Measurements from ENCODE around the gene CEP78.
A peak's percentile ranks its signal among the peaks of the same experiment; 100 is the strongest.
"Not testable (repeated sequence)": the region's sequence is repeated elsewhere in the genome, so short reads cannot be mapped to it uniquely, and the experiment has no call there.

CEP78 gene

GRCh38 chr9:78235762-78236550, at the start of gene CEP78:
TSS of gene CEP78 (plus strand) at chr9:78236075. CDS start at chr9:78236351, 276 bp downstream.
- peak; percentile 94 for DNase-seq

DNA sequence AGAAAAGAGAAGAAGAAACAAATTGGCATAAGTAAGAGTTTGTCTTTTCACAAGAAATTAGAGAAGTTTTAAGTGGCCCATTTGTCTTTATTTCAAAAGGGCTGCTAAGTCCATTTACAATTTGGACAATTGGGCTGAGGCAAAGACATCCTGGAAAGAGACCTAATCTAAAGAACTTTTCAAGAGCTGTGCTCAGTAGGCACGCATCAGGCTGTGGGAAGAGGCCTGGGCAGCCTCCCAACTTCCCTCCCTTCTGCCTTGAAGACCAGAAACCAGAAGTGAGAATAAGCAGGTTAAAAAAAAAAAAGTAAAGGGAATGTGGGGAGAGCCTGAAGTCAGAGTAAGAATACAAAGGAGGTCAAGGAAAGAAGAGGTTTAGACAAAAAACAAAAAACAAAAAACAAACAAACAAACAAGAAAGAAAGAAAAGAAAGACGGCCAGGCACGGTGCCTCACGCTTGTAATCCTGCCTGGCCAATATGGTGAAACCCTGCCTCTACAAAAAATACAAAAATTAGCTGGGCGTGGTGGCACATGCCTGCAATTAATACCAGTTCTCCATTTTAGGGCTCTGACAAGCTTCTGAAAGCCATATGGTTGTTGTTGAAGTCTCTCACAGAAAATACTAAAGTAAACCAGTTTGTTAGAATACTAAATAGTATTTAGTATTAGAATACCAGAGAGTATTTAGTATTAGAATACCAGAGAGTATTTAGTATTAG, 48.0 kb upstream of the CEP78 start:
- no peak for DNase-seq

DNA sequence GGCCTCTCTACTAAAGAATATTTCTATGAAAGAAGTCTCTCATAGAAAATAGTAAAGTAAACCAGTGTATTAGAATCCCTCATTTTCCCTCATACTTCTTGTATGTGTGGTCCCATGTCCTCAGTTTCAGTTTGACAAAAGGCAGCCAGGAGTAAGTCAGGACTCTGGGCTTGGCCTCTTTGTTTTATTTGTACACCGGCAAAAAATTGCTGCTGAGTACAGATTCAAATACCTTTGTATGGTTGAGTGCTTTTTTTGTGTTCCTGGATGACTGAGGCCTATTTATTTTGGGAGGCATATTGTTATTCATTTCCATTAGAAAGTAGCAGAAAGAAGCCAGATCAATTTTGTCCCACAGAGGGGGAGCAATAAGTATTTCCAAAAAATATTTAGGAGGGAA, 47.3 kb upstream of the CEP78 start:
- no peak for DNase-seq

DNA sequence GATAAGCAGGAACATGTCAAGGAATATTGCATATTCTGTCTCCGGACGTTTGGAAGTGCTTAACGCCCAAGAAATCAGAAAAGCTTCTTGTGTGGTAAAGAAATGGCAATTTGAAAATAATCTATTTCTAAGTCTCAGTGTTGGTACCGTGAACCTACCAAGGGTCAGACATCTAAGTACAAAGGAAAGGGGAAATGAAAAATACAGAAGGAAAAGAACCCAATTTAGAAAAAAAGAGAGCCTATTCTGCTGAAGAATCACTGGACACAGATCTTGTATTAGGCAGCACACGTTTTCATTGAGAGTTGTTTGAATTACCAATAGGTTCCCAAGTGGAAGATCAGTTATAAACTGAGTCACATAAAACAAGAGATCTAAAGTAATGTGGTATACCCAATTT, 46.9 kb upstream of the CEP78 start:
- DNase-seq: no peak

DNA sequence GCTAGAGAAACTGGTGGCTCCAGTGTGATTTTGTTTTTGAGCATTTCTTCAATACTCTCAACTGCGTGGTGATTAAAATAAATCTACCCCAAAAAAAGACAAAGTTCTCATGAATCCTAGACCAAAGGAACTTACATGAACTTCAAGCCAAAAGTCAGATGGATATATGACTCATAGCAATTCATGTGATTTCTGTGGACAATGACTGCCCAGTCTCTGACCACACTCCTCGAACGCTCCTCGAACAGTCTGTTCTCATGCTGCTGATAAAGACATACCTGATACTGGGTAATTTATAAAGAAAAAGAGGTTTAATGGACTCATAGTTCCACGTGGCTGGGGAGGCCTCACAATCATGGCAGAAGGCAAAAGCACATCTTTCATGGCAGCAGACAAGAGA, 46.4 kb upstream of the CEP78 start:
- DNase-seq: no peak

- DNase-seq: no peak
These were observed 43.9 kb upstream of the CEP78 start for GRCh38 chr9:78191931-78192330.

- no peak for DNase-seq
These were observed 39.6 kb upstream of the CEP78 start for GRCh38 chr9:78196258-78196657.

- DNase-seq: not testable (repeated sequence)
These were observed 34.6 kb upstream of the CEP78 start for GRCh38 chr9:78201158-78201777.

GRCh38 chr9:78207319-78207718, 28.6 kb upstream of the CEP78 start:
- DNase-seq: no peak

DNA sequence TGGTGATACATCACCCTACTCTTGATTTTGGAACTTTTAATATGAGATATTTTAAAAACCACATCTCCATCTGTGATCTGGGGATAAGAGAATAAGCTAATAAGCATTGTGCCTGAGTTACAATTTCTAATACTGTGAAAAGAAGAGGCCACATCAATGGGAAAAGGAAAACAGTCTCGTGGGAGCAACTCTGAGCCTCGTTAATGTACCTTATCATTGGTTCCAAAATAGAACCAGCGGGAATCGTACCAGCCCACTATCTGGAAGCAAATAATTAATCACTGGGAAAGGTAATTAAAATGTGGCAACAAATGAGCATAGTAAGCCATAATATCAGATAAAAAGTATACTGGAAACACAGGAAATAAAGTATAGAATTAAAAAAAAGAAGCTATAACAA, 28.0 kb upstream of the CEP78 start:
- DNase-seq: no peak

DNA sequence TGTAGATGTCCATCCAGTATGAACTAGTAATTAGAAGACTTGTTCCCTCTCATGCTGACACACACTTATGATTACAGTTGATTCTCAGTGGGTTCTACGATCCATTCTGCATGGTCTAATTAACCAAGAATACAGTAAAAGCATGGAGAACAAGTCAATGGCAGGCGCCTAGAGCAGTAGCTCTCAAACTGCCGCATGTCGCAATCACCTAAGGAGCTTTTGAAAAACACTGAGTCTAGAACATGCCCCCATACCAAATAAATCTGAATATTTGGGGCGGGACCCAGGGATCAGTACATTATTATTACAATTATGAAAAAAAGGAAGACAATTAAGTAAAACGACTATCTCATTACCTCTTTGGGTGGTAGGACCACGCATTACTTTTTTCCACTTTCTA, 26.7 kb upstream of the CEP78 start:
- DNase-seq: no peak

DNA sequence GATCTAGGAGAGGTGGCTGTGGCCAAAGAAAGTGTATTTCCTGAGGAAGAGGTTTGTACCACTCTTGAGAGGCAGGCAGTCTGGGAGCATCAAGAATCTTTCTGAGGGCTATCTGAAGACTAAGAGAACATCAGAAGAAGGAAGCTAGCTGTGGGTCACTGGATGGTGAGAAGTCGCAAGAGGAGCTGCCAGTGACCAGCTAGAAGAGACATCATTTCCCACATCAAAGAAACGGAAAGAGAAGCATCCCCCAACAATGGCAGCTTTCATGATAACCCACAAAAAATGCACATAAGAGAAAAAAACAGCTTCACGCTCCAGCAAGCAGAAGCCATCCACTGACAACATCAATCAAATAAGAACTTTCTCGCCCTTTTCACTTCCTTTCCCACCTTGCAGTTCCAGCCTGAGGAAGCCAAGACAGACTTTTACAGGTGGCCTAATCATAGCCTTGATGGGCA, 25.0 kb upstream of the CEP78 start:
- no peak for DNase-seq

DNA sequence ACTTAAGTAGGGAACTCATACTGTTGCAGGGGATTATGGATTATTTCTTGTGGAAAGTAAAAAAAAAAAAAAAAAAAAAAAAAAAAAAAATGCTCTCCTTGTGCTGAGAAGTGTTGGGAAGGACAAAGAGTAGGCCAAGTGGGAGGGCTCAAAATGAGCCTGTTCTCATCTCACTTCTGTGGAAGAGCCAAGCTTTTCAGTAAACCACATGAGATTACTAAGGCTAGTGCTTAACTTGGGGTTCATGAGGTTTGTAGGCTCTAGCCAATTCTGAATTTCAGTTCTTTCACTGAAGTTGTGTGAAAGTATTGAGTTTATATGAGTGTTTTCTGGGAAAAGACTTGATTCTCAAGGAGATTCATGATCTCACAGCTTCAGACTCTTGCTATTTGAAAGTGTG, 23.0 kb upstream of the CEP78 start:
- DNase-seq: no peak

DNA sequence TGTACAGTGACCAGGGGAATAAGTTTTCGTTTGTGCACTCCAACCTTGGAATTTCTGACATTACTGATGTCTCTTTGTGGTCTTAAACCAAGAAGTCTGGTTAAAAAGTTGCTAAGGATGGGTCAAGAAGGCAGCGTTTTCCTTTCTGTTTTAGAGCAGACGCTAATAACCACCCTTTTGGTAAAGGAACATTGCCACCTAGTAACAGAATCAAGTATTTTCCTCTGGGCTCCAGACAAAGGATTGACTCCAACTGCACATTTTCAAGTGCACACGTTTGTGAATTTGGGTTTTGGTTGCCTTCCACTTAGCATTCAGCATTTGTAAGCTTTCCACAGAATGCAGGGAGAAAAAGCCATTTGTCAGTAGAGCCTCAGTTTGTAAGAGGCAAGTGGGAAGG, 22.2 kb upstream of the CEP78 start:
- DNase-seq: no peak

DNA sequence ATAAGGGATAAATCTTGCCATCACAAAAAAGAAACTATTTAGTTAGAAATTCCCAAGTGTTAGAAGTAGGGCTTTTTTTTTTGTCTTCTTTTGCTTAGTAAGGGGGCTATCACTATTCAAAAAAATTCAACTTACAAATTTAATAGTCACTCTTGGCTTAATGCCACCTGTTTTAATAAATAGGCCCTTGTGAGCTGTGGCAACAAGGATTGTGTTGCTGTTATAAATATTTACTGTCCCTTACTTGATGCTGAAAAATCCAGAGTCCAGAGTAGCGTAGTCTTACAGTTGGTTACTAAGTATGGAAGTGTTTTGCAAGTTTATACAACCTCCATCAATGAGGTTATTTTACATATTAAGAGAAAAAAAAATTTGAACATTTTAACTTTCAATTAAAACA, 21.4 kb upstream of the CEP78 start:
- DNase-seq: no peak

DNA sequence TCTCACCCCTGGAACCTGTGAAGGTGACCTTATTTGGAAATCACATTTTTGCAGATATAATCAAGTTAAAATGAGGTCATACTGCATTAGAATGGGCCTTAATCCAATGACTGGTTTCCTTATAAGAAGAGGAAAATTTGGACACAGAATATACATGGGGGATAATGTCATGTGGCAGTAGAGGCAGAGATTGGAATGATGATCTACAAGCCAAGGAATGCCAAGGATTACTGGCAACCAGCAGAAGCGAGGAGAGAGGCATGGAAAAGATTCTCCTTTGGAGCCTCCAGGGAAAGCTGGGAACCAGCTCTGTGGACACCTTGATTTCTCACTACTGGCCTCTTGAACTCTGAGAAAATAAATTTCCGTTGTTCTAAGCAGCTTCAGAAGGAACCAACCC, 20.2 kb upstream of the CEP78 start:
- DNase-seq: no peak

- no peak for DNase-seq
These were observed 17.0 kb upstream of the CEP78 start for GRCh38 chr9:78218890-78219289.

- DNase-seq: no peak
These were observed 14.4 kb upstream of the CEP78 start for GRCh38 chr9:78221425-78221824.

GRCh38 chr9:78221841-78222240, 14.0 kb upstream of the CEP78 start:
- not testable (repeated sequence) for DNase-seq

GRCh38 chr9:78230761-78231160, 5.1 kb upstream of the CEP78 start:
- DNase-seq: no peak

- not testable (repeated sequence) for DNase-seq
These were observed 3.4 kb upstream of the CEP78 start for GRCh38 chr9:78232471-78232870.

DNA sequence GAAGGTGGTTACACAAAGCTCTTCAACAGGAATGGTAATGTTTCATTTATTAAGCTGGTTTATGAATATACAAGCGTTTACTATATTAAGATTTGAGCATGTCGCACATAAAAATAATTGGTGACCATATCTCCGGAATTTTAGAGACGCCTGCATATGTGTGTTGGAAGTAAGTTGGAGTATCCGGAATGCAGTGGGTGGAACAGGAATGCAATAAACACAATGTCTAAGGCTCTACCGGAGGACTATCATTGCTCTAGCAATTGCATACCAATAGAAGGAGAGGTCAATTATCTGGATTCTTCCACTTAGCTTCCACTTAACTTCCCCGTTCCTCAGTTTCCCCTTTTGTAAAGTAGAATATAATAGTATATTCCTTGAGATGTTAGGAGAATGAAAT, 1.1 kb upstream of the CEP78 start:
- DNase-seq: no peak

DNA sequence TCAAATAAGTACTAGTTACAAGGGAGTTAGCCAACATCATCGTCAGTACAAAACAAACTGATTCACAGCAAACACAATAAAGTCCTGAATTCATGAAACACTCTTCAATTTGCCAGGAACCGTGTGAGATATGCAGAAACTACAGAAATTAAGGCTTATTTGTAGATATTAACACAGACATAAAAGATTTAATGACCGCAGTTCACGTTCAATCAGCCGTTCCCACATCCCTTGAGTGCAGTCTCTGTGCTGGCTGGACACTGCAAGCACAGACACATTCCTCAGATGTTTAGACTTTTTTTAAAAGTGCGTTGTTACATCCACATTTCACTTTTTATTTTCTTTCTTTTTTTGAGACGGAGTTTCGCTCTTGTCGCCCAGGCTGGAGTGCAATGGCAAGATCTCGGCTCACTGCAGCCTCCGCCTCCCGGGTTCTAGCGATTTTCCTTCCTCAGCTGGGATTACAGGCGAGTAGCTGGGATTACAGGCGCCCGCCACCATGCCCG, 566 bp upstream of the CEP78 start:
- no peak for DNase-seq

GRCh38 chr9:78236551-78236910, 656 bp downstream of the CEP78 start:
- no peak for DNase-seq
